ENCODE measurements around the gene SP4. TPM values are rescaled to one million over a fixed set of nuclear protein-coding genes. Genes with fewer than 3 reads are reported as not detected.

The SP4 gene
- total RNA-seq, 2 experiments from 2014 or later = 15.8 to 17.0 TPM

DNA sequence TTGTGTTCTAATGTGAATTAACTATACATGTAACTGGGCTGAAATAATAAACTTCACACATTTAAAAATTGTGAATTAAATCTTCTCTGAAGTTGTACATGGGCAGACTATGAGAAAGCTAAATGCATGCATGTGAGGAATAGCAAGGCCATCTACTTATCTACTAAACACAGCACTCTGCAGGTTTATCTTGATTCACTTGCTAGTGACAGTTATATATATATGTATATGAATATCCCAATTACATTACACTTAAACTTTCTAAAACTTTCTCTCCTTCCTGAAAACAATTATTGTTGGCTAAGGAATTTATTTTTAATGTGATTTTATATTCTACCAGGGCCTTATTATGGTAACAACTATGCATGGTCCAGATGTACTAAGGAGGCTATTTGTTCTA, 5.1 kb upstream of the SP4 start:
- H4K20me1 ChIP-seq (ENCODE audit: insufficient read depth, low read length) = no peaks in the 10 kb centered on the region
- H3K27ac ChIP-seq (ENCODE audit: low read depth, low read length, poor library complexity, severe bottlenecking) = no peak overlapping the region
- BruUV-seq (replicated peaks) = no TSS peak
- no peaks in the 10 kb centered on the region for H3K79me2 ChIP-seq (ENCODE audit: insufficient read depth, low read depth, low read length)
- H3K9me2 ChIP-seq (ENCODE audit: insufficient read depth, low read length) = no peaks in the 10 kb centered on the region
- H3K9me3 ChIP-seq (ENCODE audit: low read length) = no peaks in the 10 kb centered on the region
- H3K4me1 ChIP-seq (ENCODE audit: insufficient read depth, low read length, poor library complexity, severe bottlenecking) = peaks cover 9% of the 10 kb centered on the region
- intact Hi-C loops (cut with micrococcal nuclease; ENCODE audit: unreplicated experiment) = loop anchor here (10.0 kb wide), 1 partner anchor 1762 kb away; the partner anchor contains the start of gene NUP42
- H3K4me2 ChIP-seq (ENCODE audit: low read length) = no peak overlapping the region
- CTCF ChIA-PET (ENCODE audit: unreplicated experiment) = no interaction called here
- no peak for TF ChIP-seq EZH2phosphoT487 (IDR thresholded peaks at IDR 0.05; ENCODE audit: borderline replicate concordance, low read depth, low read length)
- TF ChIP-seq CTCF (conservative IDR thresholded peaks at IDR 0.05; ENCODE audit: low read length) = no peak
- no peaks in the 10 kb centered on the region for H3K36me3 ChIP-seq (ENCODE audit: insufficient read depth, low read length)
- H3K4me3 ChIP-seq (ENCODE audit: low read depth, low read length, poor library complexity, severe bottlenecking) = no peak overlapping the region
- no peak for DNase-seq (ENCODE audit: low spot score)
- no peak overlapping the region for H2AFZ ChIP-seq (ENCODE audit: low read length)
- POLR2A ChIA-PET = interaction anchor here (0.6 to 1.7 kb wide), 3 partner anchors 9 to 544 kb away, joined by 4 to 5 read pairs (median 4); no protein-coding TSS in a partner anchor

DNA sequence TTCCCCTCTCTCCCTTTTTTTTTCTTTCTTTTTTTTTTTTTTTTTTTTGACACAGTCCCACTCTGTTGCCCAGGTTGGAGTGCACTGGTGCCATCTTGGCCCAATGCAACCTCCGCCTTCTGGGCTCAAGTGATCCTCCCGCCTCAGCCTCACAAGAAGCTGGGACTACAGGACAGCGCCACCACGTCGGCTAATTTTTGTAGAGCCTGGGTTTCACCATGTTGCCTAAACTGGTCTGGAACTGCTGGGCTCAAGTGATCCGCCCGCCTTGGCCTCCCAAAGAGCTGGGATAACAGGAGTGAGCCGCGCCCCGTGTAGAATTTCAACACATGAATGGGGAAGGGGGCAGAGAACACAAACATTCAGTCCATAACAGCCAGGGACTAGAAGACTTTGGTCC, 2.6 kb upstream of the SP4 start:
- Histone ChIP-seq H3K4me1 (ENCODE audit: insufficient read depth, low read length, poor library complexity, severe bottlenecking) (peaks cover 22% of the 10 kb centered on the region), H3K9me3 (ENCODE audit: low read length) (no peaks in the 10 kb centered on the region), H2AFZ (ENCODE audit: low read length) (no peak overlapping the region), H3K4me2 (ENCODE audit: low read length) (no peak overlapping the region), H3K36me3 (ENCODE audit: insufficient read depth, low read length) (peaks cover 12% of the 10 kb centered on the region; the same call in 1 of the 2 replicates), H3K27ac (ENCODE audit: low read depth, low read length, poor library complexity, severe bottlenecking) (no peak overlapping the region), H3K9me2 (ENCODE audit: insufficient read depth, low read length) (no peaks in the 10 kb centered on the region), H3K79me2 (ENCODE audit: insufficient read depth, low read depth, low read length) (peaks cover 5% of the 10 kb centered on the region; the same call in 1 of the 2 replicates), H4K20me1 (ENCODE audit: insufficient read depth, low read length) (peaks cover 2% of the 10 kb centered on the region; the same call in 1 of the 2 replicates), H3K4me3 (ENCODE audit: low read depth, low read length, poor library complexity, severe bottlenecking) (no peak overlapping the region)
- TF ChIP-seq EZH2phosphoT487 (IDR thresholded peaks at IDR 0.05; ENCODE audit: borderline replicate concordance, low read depth, low read length) (no peak), CTCF (conservative IDR thresholded peaks at IDR 0.05; ENCODE audit: low read length) (no peak)
- no TSS peak for BruUV-seq (replicated peaks)
- no peak for DNase-seq (ENCODE audit: low spot score)
- ChIA-PET POLR2A (no interaction called here), CTCF (ENCODE audit: unreplicated experiment) (no interaction called here)
- intact Hi-C loops (cut with micrococcal nuclease; ENCODE audit: unreplicated experiment) = loop anchor here (5.0 to 10.0 kb wide), 2 partner anchors 1677 to 1760 kb away; partner anchors contain the start of gene NUP42
